HG03378 (cell line): ENCODE measurements around the gene ST3GAL3.

ENCODE experiments used
- ATAC-seq: cut with Tn5 transposase; IDR thresholded peaks from one replicate; pipeline ENCODE4 v1.9.1; 2021; ENCODE audit warnings: mild to moderate bottlenecking, moderate library complexity; ENCODE audit not compliant: unreplicated experiment

Gene ST3GAL3

DNA sequence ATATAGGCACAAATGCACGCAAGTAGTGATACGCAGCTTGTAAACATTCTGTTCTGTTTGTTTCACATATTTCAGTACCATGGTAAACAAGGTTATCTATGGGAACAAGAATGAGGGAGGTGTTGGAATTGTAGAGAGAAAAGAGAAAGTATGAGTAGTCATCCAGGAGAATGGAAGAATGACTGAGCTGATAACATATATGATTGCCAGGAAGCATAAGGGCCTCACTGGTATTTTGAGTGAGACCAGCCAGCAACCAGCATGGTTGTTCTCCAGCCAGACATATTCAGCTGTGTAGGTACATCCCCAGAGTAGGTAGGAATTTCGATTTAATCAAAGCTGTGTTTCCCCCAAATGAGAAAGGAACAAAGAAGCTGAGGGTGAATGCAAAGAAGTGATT, 167.4 kb downstream of the ST3GAL3 start:
- no peak for ATAC-seq

DNA sequence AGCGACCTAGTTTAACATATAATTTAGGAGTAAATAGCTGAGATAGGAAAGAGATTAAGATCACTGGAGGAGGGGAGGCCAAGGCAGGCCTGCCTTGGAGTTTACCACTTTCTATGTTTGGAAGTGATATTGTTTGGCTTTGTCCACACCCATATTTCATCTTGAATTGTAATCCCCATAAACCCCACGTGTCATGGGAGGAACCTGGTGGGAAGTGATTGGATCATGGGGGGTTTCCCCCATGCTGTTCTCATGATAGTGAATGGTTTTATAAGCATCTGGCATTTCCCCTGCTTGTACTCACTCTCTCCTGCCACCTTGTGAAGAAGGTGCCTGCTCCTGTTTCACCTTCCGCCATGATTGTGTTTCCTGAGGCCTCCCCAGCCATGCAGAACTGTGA, 168.0 kb downstream of the ST3GAL3 start:
- ATAC-seq, result no peak

DNA sequence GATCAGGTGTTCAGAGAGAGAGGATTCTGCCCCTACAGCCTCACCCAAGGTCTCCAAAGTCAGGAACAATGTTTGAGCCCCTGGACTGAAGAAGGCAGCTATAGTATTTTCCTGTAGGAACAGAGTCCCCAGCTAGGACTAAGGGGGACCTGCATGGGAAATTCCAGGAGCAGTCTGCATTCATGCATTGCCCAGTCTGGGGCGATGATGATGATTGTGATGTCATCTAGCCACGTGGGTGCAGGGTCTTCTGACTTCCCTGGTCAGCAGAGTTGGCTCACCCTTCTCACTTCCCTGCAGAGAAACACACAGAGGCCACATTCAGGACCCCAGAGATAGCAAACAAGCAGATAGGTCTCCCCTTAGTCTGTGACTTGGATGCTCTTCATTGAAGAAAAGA, 169.8 kb downstream of the ST3GAL3 start:
- ATAC-seq, result no peak

DNA sequence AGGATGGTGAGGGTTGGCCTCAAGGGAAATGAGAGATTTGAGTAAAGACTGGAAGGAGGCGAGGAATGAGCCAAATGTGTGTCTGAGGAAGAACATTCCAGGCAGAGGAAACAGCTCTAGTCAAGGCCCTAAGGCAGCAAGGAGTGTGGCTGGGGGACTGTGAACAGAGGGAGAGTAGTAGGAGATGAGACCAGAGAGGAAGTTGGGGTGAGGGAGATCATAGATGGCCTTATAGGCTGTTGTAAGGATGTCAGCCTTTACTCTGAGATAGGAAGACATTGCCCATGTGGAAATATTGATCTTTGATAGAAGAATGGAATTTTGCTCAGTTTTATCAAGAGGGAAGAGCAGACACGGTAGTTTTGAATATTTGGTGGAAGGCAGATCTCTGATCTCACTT, 171.1 kb downstream of the ST3GAL3 start:
- ATAC-seq, result no peak

DNA sequence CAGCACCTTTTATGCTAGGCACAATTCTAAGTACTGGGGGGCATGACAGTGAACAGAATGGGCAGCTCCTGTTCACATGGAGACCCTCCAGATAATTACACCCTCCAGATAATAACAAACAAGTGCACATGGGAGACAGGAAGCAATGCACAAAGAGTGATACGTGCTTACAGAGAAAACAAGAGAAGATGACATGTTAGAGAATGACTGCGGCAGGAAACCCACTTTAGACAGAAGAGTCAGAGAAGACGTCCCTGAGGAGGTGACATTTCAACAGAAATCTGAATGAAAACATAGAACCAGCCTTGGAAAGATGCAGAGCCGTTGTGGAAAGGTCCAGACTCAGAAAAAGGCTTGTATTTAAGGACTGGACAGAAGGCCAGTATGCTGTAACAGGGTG, 171.5 kb downstream of the ST3GAL3 start:
- no peak for ATAC-seq

DNA sequence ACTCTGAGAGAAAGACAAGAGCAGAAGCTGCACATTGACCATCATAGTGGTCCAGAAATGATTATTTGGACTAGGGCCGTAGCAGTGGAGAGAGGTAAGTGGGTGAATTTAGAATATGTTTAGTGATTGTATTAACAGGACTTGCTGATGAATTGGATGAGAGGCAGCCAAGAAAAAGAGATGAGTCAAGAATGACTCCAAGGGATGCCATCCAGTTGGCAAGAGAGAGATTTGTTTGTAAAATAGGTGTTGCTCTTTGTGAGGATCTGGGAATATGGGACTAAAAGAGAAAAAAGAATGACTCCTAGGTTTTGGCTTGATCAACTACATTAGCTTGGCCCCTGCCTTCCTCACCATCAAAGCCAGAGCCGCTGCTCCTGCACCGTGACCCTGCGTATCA, 172.1 kb downstream of the ST3GAL3 start:
- ATAC-seq, result no peak

DNA sequence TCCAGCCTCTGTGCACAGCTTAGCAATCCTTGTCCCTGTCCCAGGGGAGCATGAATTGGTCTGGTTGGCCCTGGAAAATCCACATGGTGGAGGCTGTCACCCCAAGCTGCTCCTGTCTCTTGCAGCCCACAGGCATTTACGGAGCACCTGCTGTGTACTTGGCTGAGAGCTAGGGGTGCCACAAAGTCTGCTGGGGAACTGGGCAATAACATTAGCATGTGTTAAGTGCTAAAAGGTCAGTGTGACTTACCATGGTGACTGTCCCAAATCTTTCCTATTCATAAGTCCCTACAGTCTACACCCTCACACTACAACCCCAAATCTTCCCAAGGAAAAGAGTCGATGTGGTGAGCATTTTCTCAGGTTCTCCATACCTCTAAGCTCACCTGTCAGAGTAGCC, 172.7 kb downstream of the ST3GAL3 start:
- no peak for ATAC-seq

DNA sequence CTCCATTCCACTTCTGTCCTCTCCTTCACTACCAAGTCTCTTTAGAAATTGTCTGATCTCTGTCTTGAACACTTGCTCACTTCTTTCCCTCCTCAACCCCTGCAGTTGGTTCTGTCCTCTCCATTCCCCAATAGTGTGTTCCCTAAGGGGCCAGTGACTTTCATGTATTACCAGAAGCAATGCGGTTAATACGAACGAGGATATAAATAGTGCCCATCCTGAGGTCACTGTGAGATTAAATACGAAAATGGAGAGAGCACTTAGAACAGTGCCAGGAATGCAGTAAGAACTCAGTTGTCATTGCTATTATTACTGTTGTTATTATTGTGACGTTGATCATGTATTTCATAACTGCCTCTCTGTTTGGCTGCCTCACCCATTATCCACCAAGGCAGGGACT, 173.3 kb downstream of the ST3GAL3 start:
- ATAC-seq, result no peak

DNA sequence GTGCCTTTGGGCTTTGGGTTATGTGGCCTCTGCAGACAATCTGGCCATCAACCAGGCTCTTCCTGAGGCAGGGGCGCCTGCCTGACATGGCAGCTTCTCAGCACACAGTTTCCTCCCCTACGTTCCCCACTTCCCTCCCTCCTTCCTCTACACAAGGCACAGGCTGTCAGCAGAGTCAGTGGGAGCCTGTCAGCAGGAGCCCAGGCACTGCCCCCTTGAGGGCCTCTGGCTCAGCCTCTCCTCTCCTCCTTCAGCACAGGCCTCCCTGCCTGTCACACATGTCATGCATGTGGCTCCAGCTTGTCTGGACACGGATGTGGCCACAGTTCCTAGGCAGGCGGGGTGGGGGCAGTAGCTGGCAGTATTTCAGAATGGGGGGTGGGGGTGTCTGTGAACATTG, 174.1 kb downstream of the ST3GAL3 start:
- no peak for ATAC-seq

DNA sequence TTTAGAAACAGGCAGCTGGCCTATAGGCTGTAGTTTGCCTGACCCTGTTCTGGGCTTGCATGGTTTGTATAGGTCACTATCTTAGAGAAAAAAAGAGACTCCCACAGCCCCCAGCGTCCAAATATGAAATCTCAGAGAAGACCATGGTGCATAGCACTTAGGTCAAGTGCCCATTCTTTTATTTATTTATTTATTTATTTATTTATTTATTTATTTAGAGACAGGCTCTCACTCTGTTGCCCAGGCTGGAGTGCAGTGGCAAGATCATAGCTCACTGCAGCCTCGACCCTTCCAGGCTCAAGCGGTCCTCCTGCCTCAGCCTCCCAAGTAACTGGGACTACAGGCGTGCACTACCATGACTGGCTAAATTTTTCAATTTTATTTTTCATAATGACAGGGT, 175.4 kb downstream of the ST3GAL3 start:
- no peak for ATAC-seq

DNA sequence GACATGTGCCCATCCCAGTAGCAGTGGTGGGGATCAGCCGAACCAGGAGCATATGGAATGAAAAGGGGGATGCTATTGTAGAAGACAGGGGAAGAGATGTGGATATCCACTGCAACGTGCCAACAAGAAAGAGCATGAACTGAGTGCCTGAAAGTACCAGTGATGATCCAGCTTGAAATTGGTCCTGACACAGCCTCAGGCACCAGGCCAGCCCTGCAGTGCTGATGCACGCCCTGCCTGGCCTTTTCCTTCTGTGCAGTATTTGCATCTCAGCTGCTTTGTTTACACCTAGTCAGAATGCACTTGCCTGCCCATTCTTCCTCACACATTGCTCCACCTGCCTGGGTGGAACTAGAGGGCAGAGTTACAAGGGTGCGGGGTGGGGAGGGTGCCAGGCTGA, 176.0 kb downstream of the ST3GAL3 start:
- ATAC-seq, result no peak

DNA sequence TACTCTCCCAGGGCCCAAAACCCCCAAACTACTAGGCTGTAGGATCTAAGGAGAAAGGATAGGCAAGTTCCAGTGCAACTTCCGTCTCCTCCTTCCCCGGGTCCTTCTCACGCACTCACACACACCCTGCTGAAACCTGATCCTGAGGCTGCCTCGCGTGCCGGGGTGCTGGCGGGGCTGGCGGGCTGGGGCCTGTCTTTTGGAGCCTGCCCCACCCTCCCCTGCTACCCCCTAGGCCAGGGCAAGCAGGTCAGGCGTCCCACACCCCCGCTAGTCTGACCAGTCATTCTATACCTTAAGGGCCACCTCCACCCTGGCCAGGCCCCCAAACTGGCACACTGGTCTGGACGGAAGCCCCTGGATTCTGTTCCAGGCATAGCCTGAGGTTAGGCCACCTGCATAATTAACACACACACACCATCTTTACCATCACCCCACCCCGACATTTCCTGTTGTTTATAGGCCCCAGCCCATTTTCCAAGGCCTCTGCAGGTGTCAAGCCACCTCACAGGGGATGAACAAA, 178.0 kb downstream of the ST3GAL3 start:
- ATAC-seq, result no peak

DNA sequence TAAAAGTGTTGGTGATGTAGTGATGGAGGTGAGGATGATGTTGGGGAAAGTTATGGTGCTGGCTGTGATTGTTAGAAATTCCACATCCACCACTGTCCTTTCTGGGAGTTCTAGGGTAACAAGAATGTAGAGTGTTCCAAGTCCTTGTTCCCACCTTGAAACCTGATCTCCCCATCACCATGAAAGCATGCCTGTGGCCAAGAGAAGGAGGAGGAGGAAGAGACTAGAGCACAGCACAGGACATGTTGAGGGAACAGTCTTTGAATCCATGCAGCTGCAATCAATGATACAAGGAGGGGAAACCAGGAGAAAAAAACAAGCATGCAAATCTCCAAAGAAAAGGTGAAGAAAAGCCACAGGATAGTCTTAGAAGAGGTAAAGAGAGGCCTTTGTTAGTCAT, 180.4 kb downstream of the ST3GAL3 start:
- ATAC-seq, result no peak

DNA sequence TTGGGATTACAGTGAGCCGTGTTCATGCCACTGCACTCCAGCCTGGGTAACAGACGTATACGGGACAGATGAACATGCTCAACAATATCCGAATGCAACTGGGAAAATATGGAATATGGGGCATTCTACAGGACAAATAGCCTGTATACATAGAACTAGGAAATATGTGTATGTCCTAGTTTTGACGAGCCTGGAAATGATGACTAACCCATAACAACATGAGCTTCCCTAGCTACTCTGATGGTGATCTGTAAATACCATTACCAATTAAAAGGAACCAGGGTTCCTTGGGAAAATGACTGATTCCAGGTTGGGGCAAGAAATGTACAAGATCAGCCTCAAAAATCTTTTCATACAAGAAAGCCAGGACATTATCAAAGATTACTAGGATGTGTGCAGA, 183.5 kb downstream of the ST3GAL3 start:
- no peak for ATAC-seq

DNA sequence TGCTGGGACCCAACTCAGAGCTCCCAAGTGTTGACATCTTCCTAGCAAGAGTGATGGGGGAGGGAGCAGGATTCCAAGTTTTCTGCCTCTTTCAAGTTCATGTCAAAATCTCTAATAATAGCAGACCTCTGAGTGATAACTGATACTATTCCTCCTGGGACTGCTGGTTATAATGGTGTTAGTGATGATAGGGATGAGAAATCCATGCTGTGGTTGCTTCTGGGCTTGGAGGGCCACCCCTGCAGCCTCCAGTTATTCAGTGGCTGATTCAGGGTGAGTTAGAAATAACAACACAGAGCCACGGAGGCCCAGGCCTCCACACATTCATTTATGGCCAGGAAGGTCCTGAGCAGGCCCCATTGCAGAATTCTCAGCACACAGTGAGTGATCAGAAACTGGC, 185.7 kb downstream of the ST3GAL3 start:
- ATAC-seq, result no peak

DNA sequence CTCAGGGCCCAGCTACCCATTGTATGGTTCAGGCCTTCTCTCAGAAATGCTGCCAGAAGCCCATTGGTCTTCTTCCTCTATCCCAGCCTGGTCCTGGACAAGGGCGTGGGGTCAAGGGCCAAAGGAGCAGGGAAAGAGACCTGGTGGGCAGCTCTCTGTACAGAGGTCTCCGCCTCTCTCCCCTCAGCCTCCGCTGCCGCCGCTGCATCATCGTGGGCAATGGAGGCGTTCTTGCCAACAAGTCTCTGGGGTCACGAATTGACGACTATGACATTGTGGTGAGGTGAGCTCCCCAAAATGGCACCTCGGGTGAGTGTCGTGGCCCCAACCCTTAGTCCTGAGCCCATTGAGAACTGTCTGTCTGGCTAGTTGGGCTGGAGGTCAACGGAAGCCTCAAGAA, 191.6 kb downstream of the ST3GAL3 start:
- ATAC-seq, result no peak

DNA sequence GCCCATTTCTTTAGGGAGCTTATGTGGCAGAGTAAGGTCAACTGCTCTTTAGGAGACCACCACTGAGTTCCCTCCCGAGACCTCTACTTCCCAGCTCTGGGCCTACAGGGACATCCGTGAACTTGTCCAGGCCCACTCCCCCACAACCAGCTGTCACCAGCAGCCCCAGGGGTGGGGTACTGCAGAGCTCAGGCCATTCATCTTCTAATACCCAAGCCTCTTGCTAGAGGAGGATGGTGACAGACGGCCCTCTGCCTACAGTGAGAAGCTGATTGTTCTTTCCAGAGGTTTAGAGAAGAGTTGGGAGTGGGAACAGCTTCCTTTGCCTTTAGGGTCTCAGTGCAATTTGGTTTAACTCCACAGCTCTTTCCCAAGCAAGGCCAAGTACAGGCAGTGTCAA, 193.1 kb downstream of the ST3GAL3 start:
- no peak for ATAC-seq

DNA sequence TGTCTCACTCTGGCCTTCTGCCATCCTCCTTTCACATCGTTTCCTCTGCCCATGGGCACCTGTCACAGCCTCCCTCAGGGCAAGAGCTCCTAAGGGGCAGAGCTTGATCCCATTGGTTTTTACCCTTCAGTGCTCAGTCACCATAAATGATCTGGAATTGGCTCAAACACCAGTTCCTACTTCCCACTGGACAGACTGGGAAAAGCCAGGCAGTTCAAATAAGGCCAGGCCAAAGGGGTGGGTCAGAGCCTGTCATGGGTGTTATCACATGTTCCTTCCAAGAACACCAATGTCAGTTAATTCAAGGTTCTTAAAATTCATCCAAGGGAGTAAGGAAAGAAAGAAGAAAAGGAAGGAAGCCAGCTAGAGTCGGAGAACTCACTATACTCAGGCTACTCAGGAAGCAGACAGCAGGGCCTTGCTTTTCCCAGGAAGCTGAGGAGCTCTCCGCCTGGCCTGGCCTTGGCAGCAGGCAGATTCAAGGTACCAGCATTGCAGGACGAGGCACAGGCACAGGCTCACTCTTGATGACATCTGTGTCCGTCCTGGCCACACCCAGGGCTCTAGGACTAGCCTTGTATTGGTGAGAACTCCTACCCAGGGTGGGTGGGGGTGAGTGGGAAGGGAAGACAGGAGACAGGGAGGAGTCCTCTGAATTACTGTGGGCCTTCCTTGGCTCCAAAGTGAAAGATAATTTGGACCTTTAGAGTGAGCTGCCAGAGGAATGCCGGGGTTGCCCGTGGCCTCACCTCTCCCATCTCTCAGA, 194.0 kb downstream of the ST3GAL3 start:
- no peak for ATAC-seq

DNA sequence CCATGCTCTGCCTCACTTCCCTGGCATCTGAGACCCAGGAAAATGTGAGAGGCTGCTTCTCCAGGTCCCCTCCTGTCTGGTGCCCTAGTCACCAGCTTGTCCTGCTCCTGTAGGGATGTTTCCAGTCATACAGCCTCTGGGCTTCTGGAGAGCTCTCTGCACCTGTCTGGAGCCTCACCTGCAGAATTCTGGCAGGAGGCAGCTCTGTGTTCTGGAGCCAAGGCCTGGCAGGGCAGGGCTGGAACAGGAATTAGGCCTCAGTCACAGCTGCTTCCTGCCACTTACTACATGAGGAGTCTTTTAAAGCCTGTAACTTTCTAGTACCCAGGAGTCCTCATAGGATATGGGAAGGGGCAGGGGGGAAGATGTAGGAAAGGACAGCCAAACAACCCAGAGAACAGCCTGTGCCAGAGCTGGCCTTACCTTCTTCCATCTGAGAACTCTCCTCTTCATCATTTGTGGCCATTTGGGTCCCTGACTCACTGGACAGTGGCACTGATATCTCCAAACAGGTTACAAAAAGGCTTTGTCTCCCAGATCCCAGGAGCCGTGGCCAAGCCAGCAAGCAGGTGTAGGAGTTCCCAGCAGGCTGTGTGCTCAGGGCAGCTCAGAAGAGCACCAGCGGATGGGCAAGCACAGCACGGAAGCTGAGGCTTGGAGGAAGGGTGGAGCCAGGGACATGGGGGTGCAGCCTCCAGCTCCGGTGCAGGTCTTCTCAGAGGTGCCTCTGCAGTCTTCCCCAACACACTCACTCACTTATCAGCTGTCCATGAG, 194.9 kb downstream of the ST3GAL3 start:
- no peak for ATAC-seq

DNA sequence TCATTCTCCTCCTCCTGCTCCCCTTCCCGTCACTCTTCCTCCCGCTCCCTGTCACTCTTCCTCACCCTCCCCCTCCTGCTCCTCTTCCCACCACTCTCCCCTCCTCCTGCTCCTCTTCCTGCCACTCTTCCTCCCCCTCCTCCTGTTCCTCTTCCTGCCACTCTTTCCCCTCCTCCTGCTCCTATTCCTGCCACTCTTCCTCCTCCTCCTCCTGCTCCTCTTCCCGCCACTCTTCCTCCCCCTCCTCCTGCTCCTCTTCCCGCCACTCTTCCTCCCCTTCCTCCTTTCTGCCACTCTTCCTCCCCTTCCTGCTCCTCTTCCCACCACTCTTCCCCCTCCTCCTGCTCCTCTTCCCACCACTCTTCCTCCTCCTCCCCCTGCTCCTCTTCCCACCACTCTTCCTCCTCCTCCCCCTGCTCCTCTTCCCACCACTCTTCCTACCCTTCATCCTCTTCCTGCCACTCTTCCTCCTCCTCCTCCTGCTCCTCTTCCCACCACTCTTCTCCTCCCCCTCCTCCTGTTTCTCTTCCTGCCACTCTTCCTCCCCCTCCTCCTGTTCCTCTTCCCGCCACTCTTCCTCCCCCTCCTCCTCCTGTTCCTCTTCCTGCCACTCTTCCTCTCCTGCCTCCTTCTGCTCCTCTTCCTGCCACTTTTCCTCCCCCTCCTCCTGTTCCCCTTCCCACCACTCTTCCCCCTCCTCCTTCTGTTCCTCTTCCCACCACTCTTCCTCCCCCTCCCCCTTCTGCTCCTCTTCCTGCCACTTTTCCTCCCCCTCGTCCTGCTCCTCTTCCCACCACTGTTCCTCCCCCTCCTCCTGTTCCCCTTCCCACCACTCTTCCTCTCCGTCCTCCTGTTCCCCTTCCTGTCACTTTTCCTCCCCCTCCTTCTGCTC, 197.6 kb downstream of the ST3GAL3 start:
- ATAC-seq, result no peak

DNA sequence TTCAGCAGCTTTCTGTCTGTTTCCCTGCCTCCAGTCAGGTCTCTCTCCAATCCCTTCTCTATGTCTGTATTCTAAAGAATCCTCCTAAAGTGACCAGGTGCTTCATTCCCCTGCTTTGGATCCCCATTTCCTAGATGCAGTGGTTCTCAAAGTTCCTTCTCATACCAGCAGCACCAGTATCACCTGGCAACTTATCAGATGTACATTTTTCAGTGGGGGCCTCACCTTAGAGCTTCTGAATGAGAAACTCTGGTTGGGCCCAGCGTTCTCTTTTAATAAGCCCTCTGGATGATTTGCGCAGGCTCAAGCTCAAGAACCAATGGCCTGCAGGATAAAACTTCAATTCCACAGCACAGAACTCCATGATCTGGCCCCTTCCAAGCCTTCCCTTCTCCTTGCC, 200.9 kb downstream of the ST3GAL3 start:
- no peak for ATAC-seq
